Left hindlimb (tissue), 1 donor: Measurements from ENCODE around the gene CARD6.
"Not testable (repeated sequence)": the region's sequence is repeated elsewhere in the genome, so short reads cannot be mapped to it uniquely, and the experiment has no call there.

Experiments
- DNase-seq: peaks from one replicate; pipeline ENCODE4 v3.0.0-alpha.2; 2018

CARD6 gene

GRCh38 chr5:40841068-40841805, at the start of gene CARD6:
Gene CARD6 (plus strand): TSS chr5:40841367. CDS start chr5:40841383, 16 bp downstream.
- DNase-seq, result no peak

- no peak for DNase-seq
Measured at GRCh38 chr5:40791715-40792139, 49.4 kb upstream of the CARD6 start.

GRCh38 chr5:40792691-40793090, 48.5 kb upstream of the CARD6 start:
- DNase-seq, result not testable (repeated sequence)

- DNase-seq, result not testable (repeated sequence)
Measured at GRCh38 chr5:40794340-40794739, 46.8 kb upstream of the CARD6 start.

- DNase-seq, result not testable (repeated sequence)
Measured at GRCh38 chr5:40794877-40795276, 46.3 kb upstream of the CARD6 start.

- DNase-seq, result no peak
Measured at GRCh38 chr5:40796487-40796889, 44.7 kb upstream of the CARD6 start.

GRCh38 chr5:40797273-40798011, 43.7 kb upstream of the CARD6 start:
- DNase-seq, result peak; percentile 79

- DNase-seq, result peak; percentile 95
Measured at GRCh38 chr5:40798012-40798800, 43.0 kb upstream of the CARD6 start, which contains the start of gene PRKAA1. Gene PRKAA1 (minus strand): TSS chr5:40798374. CDS start chr5:40798189, 185 bp downstream.

GRCh38 chr5:40798801-40799210, 42.4 kb upstream of the CARD6 start:
- no peak for DNase-seq

- DNase-seq, result no peak
Measured at GRCh38 chr5:40799258-40799657, 41.9 kb upstream of the CARD6 start.

- no peak for DNase-seq
Measured at GRCh38 chr5:40801771-40802562, 39.2 kb upstream of the CARD6 start.

- DNase-seq, result no peak
Measured at GRCh38 chr5:40812125-40812524, 29.0 kb upstream of the CARD6 start.

GRCh38 chr5:40813698-40814281, 27.4 kb upstream of the CARD6 start:
- DNase-seq, result no peak

- DNase-seq, result no peak
Measured at GRCh38 chr5:40823459-40823858, 17.7 kb upstream of the CARD6 start.

GRCh38 chr5:40825461-40826043, 15.6 kb upstream of the CARD6 start:
- DNase-seq, result not testable (repeated sequence)

GRCh38 chr5:40826489-40827187, 14.5 kb upstream of the CARD6 start:
- no peak for DNase-seq

GRCh38 chr5:40827188-40827977, 13.8 kb upstream of the CARD6 start:
- no peak for DNase-seq

GRCh38 chr5:40828021-40828631, 13.0 kb upstream of the CARD6 start:
- DNase-seq, result no peak
